Smooth muscle cell (in vitro differentiated cells): ENCODE results near the gene MSI2. TPM values are rescaled to one million over a fixed set of nuclear protein-coding genes. Genes with fewer than 3 reads are reported as not detected.

Experiments
- DNase-seq: peaks from one replicate; lab custom pipeline; 2025; ENCODE audit not compliant: unreplicated experiment; lab: John Stamatoyannopoulos, UW
- H2AFZ ChIP-seq: fragments of 200-600 bp; sonication (generic); 2 replicates; pipeline ENCODE4 v1.6.0; 2016; ENCODE audit warnings: antibody characterized with exemption, low read depth, mild to moderate bottlenecking
- H3F3A ChIP-seq: fragments of 200-600 bp; sonication (generic); 2 replicates; pipeline ENCODE4 v1.6.0; 2017; ENCODE audit warnings: antibody characterized with exemption, low read depth
- H3K27ac ChIP-seq: fragments of 200-600 bp; sonication (generic); 2 replicates; pipeline ENCODE4 v1.5.1; 2016; ENCODE audit warnings: low read depth, mild to moderate bottlenecking
- H3K27me3 ChIP-seq: fragments of 200-600 bp; sonication (generic); 2 replicates; pipeline ENCODE4 v1.6.1; 2016; ENCODE audit warnings: low read depth, mild to moderate bottlenecking
- H3K36me3 ChIP-seq: fragments of 200-600 bp; sonication (generic); 2 replicates; pipeline ENCODE4 v1.5.1; 2016; ENCODE audit warnings: low read depth
- H3K4me1 ChIP-seq: fragments of 200-600 bp; sonication (generic); 2 replicates; pipeline ENCODE4 v1.5.1; 2016; ENCODE audit warnings: low read depth
- H3K4me2 ChIP-seq: fragments of 200-600 bp; sonication (generic); 2 replicates; pipeline ENCODE4 v1.6.0; 2016; ENCODE audit warnings: mild to moderate bottlenecking
- H3K4me3 ChIP-seq: fragments of 200-600 bp; sonication (generic); 2 replicates; pipeline ENCODE4 v1.5.1; 2016; ENCODE audit warnings: mild to moderate bottlenecking
- H3K79me2 ChIP-seq: fragments of 200-600 bp; sonication (generic); 2 replicates; pipeline ENCODE4 v1.6.0; 2016; ENCODE audit warnings: low read depth, mild to moderate bottlenecking
- H3K9ac ChIP-seq: fragments of 200-600 bp; sonication (generic); 2 replicates; pipeline ENCODE4 v1.6.0; 2016; ENCODE audit warnings: low read depth
- H3K9me3 ChIP-seq: fragments of 200-600 bp; sonication (generic); replicated peaks from 2 replicates; pipeline ENCODE4 v1.5.1; 2016; ENCODE audit warnings: low read depth
- H4K20me1 ChIP-seq: fragments of 200-600 bp; sonication (generic); 2 replicates; pipeline ENCODE4 v1.6.0; 2016; ENCODE audit warnings: low read depth
- WGBS: methylation state at CpG from one replicate; pipeline ENCODE4 v1.1.7; 2016; ENCODE audit warnings: low lambda C conversion rate; 5-methylcytosine and 5-hydroxymethylcytosine counted together
- polyA plus RNA-seq: library from polyadenylated mRNA; unstranded; fragments of >200 nt; fragmentation: Nextera tagmentation; extraction: Ambion mirVana; gene quantifications from 2 replicates; pipeline ENCODE4 v1.2.1, GENCODE V29; 2016
- total RNA-seq: library from RNA; depleted of rRNA; stranded (reverse); fragments of >200 nt; gene quantifications from 2 replicates; pipeline ENCODE4 v1.2.3, GENCODE V29; 2014
- TF ChIP-seq, protein P1 (sequence below): fragments of 200-600 bp; sonication (generic); IDR thresholded peaks from 2 replicates; pipeline ENCODE4 v1.5.1; 2017; ENCODE audit warnings: borderline replicate concordance, mild to moderate bottlenecking, antibody characterized with exemption; ENCODE audit not compliant: insufficient read depth, poor library complexity, severe bottlenecking

The MSI2 gene
- total and polyA plus RNA-seq, 2 experiments from 2014 or later = 5.7 to 36.5 TPM

GRCh38 chr17:57255182-57255775 lies 1.0 kb upstream of the MSI2 start:
- no peaks in the 10 kb centered on the region for H3K27me3 ChIP-seq
- H3K79me2 ChIP-seq = peaks cover 22% of the 10 kb centered on the region
- H3K9ac ChIP-seq = peak overlapping the region; percentile 80
- WGBS = 35% methylated on average over 16 of the region's 16 CpGs
- H2AFZ ChIP-seq = peak overlapping the region; percentile 97
- H3F3A ChIP-seq = peaks cover 5% of the 10 kb centered on the region
- TF ChIP-seq, protein P1, sequence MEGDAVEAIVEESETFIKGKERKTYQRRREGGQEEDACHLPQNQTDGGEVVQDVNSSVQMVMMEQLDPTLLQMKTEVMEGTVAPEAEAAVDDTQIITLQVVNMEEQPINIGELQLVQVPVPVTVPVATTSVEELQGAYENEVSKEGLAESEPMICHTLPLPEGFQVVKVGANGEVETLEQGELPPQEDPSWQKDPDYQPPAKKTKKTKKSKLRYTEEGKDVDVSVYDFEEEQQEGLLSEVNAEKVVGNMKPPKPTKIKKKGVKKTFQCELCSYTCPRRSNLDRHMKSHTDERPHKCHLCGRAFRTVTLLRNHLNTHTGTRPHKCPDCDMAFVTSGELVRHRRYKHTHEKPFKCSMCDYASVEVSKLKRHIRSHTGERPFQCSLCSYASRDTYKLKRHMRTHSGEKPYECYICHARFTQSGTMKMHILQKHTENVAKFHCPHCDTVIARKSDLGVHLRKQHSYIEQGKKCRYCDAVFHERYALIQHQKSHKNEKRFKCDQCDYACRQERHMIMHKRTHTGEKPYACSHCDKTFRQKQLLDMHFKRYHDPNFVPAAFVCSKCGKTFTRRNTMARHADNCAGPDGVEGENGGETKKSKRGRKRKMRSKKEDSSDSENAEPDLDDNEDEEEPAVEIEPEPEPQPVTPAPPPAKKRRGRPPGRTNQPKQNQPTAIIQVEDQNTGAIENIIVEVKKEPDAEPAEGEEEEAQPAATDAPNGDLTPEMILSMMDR = no peak
- no peaks in the 10 kb centered on the region for H3K36me3 ChIP-seq
- H4K20me1 ChIP-seq = peaks cover 21% of the 10 kb centered on the region
- H3K9me3 ChIP-seq = no peaks in the 10 kb centered on the region
- H3K27ac ChIP-seq = peak overlapping the region; percentile 76
- H3K4me2 ChIP-seq = peak overlapping the region; percentile 97
- peak overlapping the region; percentile 83 for H3K4me3 ChIP-seq
- H3K4me1 ChIP-seq = peaks cover 29% of the 10 kb centered on the region
- DNase-seq = no peak

- peak overlapping the region; percentile 56 for H2AFZ ChIP-seq
- H3K27ac ChIP-seq = peak overlapping the region; percentile 1
- peaks cover 35% of the 10 kb centered on the region for H3K79me2 ChIP-seq
Measured at GRCh38 chr17:57256708-57257112, 387 bp downstream of the MSI2 start.

DNA sequence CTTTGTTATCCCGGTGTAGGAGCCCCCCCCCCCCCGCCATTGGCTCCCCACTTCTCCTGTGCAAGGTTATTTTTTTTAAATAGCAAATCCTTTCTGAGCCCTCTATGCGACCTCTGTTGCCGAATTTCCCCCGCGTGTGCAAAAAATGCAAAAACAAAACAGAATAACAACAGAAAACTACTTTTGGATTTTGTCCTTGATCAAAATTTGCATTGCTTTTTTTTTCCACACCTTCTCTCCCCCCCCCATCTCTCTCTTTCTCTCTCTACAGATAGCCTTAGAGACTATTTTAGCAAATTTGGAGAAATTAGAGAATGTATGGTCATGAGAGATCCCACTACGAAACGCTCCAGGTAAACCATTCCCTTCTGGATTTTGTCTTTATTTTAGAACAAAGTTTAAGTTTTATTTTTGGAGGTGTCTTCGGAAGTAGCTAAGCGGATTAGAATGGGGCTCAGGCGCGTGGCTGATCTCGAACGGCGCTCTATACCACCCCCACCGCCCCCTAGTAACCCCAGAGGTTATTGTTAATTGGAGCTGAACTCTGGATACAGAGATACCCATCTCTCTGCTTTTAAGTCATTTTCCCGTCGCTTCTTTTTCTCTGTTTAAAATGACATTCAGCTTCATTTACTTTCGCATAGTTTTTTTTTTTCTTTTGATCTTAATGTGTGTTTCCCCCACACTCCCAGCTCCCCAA lies 1.0 kb downstream of the MSI2 start:
- peaks cover 28% of the 10 kb centered on the region for H4K20me1 ChIP-seq
- H3K79me2 ChIP-seq = peaks cover 41% of the 10 kb centered on the region
- H3K9me3 ChIP-seq = no peaks in the 10 kb centered on the region
- WGBS = 2% methylated on average over 19 of the region's 19 CpGs
- peak overlapping the region; percentile 83 for H3K4me3 ChIP-seq
- peak overlapping the region; percentile 69 for H3K9ac ChIP-seq
- peaks cover 5% of the 10 kb centered on the region for H3F3A ChIP-seq
- H3K4me2 ChIP-seq = peak overlapping the region; percentile 97
- H3K27me3 ChIP-seq = no peaks in the 10 kb centered on the region
- peak overlapping the region; percentile 1 for H3K27ac ChIP-seq
- peaks cover 5% of the 10 kb centered on the region for H3K36me3 ChIP-seq
- no peak for DNase-seq
- TF ChIP-seq, protein P1 = no peak
- H2AFZ ChIP-seq = peak overlapping the region; percentile 56
- peaks cover 40% of the 10 kb centered on the region for H3K4me1 ChIP-seq

More at GRCh38 chr17:57256708-57257112, 387 bp downstream of the MSI2 start:
- no peaks in the 10 kb centered on the region for H3K36me3 ChIP-seq
- TF ChIP-seq, protein P1 = no peak
- no peaks in the 10 kb centered on the region for H3K27me3 ChIP-seq
- peak overlapping the region; percentile 69 for H3K9ac ChIP-seq
- DNase-seq = no peak
- peaks cover 38% of the 10 kb centered on the region for H3K4me1 ChIP-seq
- WGBS = under 1% methylated on average over 34 of the region's 36 CpGs
- peak overlapping the region; percentile 97 for H3K4me2 ChIP-seq
- no peaks in the 10 kb centered on the region for H3K9me3 ChIP-seq
- peak overlapping the region; percentile 83 for H3K4me3 ChIP-seq
- H4K20me1 ChIP-seq = peaks cover 25% of the 10 kb centered on the region
- peaks cover 5% of the 10 kb centered on the region for H3F3A ChIP-seq
